Liver (tissue), 2 donors: ENCODE results near the gene RPTOR.

Experiments
- TF ChIP-seq, protein P1 (sequence below): IDR thresholded peaks from 2 replicates; pipeline ENCODE4 v1.6.1; 2016; ENCODE audit warnings: antibody characterized with exemption, mild to moderate bottlenecking
- TF ChIP-seq, protein P2 (sequence below): fragments of 150-350 bp; IDR thresholded peaks from 2 replicates; pipeline ENCODE4 v1.5.1; 2017; ENCODE audit warnings: improper control_type of control experiment, low read depth, low read length; ENCODE audit not compliant: missing input control
- donor health status: healthy.

DNA sequence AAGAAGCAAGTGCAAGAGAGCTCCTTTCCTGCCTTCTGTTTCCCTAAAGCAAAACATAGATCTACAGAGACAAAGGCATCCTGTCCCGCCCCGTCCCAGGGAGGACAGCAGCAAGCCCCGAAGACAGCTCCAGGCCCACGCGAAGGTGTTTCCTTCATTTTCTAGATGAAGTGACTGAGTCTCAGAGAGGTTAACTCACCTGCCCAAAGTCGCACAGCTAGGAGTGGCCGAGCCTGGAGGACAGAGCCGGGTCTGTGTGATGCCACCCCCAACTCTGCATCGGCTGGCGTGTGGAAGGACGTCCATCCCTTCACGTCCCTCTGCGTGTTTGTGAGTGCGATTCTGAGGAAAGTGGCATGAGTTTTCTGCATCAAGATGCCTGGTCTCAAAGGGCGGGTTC, 259.8 kb downstream of the RPTOR start:
- TF ChIP-seq, protein P1, sequence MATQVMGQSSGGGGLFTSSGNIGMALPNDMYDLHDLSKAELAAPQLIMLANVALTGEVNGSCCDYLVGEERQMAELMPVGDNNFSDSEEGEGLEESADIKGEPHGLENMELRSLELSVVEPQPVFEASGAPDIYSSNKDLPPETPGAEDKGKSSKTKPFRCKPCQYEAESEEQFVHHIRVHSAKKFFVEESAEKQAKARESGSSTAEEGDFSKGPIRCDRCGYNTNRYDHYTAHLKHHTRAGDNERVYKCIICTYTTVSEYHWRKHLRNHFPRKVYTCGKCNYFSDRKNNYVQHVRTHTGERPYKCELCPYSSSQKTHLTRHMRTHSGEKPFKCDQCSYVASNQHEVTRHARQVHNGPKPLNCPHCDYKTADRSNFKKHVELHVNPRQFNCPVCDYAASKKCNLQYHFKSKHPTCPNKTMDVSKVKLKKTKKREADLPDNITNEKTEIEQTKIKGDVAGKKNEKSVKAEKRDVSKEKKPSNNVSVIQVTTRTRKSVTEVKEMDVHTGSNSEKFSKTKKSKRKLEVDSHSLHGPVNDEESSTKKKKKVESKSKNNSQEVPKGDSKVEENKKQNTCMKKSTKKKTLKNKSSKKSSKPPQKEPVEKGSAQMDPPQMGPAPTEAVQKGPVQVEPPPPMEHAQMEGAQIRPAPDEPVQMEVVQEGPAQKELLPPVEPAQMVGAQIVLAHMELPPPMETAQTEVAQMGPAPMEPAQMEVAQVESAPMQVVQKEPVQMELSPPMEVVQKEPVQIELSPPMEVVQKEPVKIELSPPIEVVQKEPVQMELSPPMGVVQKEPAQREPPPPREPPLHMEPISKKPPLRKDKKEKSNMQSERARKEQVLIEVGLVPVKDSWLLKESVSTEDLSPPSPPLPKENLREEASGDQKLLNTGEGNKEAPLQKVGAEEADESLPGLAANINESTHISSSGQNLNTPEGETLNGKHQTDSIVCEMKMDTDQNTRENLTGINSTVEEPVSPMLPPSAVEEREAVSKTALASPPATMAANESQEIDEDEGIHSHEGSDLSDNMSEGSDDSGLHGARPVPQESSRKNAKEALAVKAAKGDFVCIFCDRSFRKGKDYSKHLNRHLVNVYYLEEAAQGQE = no peak
- TF ChIP-seq, protein P2, sequence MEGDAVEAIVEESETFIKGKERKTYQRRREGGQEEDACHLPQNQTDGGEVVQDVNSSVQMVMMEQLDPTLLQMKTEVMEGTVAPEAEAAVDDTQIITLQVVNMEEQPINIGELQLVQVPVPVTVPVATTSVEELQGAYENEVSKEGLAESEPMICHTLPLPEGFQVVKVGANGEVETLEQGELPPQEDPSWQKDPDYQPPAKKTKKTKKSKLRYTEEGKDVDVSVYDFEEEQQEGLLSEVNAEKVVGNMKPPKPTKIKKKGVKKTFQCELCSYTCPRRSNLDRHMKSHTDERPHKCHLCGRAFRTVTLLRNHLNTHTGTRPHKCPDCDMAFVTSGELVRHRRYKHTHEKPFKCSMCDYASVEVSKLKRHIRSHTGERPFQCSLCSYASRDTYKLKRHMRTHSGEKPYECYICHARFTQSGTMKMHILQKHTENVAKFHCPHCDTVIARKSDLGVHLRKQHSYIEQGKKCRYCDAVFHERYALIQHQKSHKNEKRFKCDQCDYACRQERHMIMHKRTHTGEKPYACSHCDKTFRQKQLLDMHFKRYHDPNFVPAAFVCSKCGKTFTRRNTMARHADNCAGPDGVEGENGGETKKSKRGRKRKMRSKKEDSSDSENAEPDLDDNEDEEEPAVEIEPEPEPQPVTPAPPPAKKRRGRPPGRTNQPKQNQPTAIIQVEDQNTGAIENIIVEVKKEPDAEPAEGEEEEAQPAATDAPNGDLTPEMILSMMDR = no peak
